Trophoblast cell (in vitro differentiated cells and primary cell): ENCODE measurements around the gene MSL3B.

Experiments
- DNase-seq, 2 donors: peaks; one replicate each; pipeline ENCODE4 v3.0.0-alpha.2; 2016
- H2AFZ ChIP-seq: 2 replicates; pipeline ENCODE4 v1.6.1; 2013; ENCODE audit warnings: low read length, moderate library complexity, mild to moderate bottlenecking; ENCODE audit not compliant: insufficient read depth, poor library complexity
- H2AK5ac ChIP-seq: 2 replicates; pipeline ENCODE4 v1.6.1; 2013; ENCODE audit warnings: mild to moderate bottlenecking, low read length
- H2BK120ac ChIP-seq: 2 replicates; pipeline ENCODE4 v1.6.1; 2013; ENCODE audit warnings: low read length, mild to moderate bottlenecking, moderate library complexity; ENCODE audit not compliant: insufficient read depth, poor library complexity
- H2BK12ac ChIP-seq: 2 replicates; pipeline ENCODE4 v1.6.1; 2013; ENCODE audit warnings: mild to moderate bottlenecking, low read length, moderate library complexity
- H2BK5ac ChIP-seq: 2 replicates; pipeline ENCODE4 v1.6.1; 2013; ENCODE audit warnings: low read length, low read depth, moderate library complexity, mild to moderate bottlenecking; ENCODE audit not compliant: poor library complexity
- H3K14ac ChIP-seq: 2 replicates; pipeline ENCODE4 v1.6.1; 2013; ENCODE audit warnings: mild to moderate bottlenecking, low read length
- H3K18ac ChIP-seq: 2 replicates; pipeline ENCODE4 v1.6.1; 2013; ENCODE audit warnings: mild to moderate bottlenecking, low read length
- H3K23ac ChIP-seq: 2 replicates; pipeline ENCODE4 v1.6.1; 2013; ENCODE audit warnings: low read length
- H3K27ac ChIP-seq: 2 replicates; pipeline ENCODE4 v1.5.1; 2013; ENCODE audit warnings: low read depth, mild to moderate bottlenecking, inconsistent platforms, low read length, moderate library complexity
- H3K27me3 ChIP-seq: 2 replicates; pipeline ENCODE4 v1.6.1; 2013; ENCODE audit warnings: inconsistent platforms, mild to moderate bottlenecking, low read length, moderate library complexity; ENCODE audit not compliant: insufficient read depth
- H3K36me3 ChIP-seq, 2 experiments: 1 replicate in 1 of 2; 2 replicates in 1 of 2; pipeline ENCODE4 v1.6.1; 2013; ENCODE audit warnings: low read length in 2 of 2, mild to moderate bottlenecking in 2 of 2, moderate library complexity in 1 of 2; ENCODE audit not compliant: insufficient read depth in 2 of 2, control insufficient read depth in 1 of 2
- H3K4ac ChIP-seq: 2 replicates; pipeline ENCODE4 v1.6.1; 2013; ENCODE audit warnings: low read depth, mild to moderate bottlenecking, low read length, moderate library complexity
- H3K4me1 ChIP-seq, 2 experiments: 1 replicate in 1 of 2; 2 replicates in 1 of 2; pipeline ENCODE4 v1.6.1; 2013; ENCODE audit warnings: low read length in 2 of 2, mild to moderate bottlenecking in 2 of 2, moderate library complexity in 1 of 2; ENCODE audit not compliant: insufficient read depth in 2 of 2, control insufficient read depth in 1 of 2
- H3K4me2 ChIP-seq: 2 replicates; pipeline ENCODE4 v1.6.1; 2013; ENCODE audit warnings: inconsistent platforms, mild to moderate bottlenecking, low read length, moderate library complexity
- H3K4me3 ChIP-seq: 2 replicates; pipeline ENCODE4 v1.5.1; 2013; ENCODE audit warnings: mild to moderate bottlenecking, low read depth, low read length, inconsistent platforms
- H3K79me1 ChIP-seq: one replicate; pipeline ENCODE4 v1.6.1; 2013; ENCODE audit warnings: low read length
- H3K79me2 ChIP-seq: 2 replicates; pipeline ENCODE4 v1.6.1; 2013; ENCODE audit warnings: low read length, mild to moderate bottlenecking; ENCODE audit not compliant: control insufficient read depth, insufficient read depth, poor library complexity
- H3K9ac ChIP-seq: 2 replicates; pipeline ENCODE4 v1.6.1; 2013; ENCODE audit warnings: mild to moderate bottlenecking, low read length
- H3K9me3 ChIP-seq: 2 replicates; pipeline ENCODE4 v1.6.1; 2013; ENCODE audit warnings: low read depth, mild to moderate bottlenecking, control low read depth, inconsistent platforms, low read length; ENCODE audit not compliant: insufficient read depth
- H4K12ac ChIP-seq: 2 replicates; pipeline ENCODE4 v1.6.1; 2013; ENCODE audit warnings: low read depth, mild to moderate bottlenecking, low read length, moderate library complexity
- H4K8ac ChIP-seq: 2 replicates; pipeline ENCODE4 v1.6.1; 2013; ENCODE audit warnings: low read depth, mild to moderate bottlenecking, low read length, moderate library complexity
- H4K91ac ChIP-seq: one replicate; pipeline ENCODE4 v1.6.1; 2013; ENCODE audit warnings: low read depth, mild to moderate bottlenecking, low read length, moderate library complexity
- WGBS: extraction: QIAGEN DNeasy Blood & Tissue Kit; methylation state at CpG from one replicate; pipeline ENCODE4 v1.1.7; 2013; ENCODE audit warnings: missing lambda C conversion rate; ENCODE audit not compliant: insufficient read length, insufficient coverage; ENCODE audit errors: extremely low coverage; 5-methylcytosine and 5-hydroxymethylcytosine counted together

The MSL3B gene

DNA sequence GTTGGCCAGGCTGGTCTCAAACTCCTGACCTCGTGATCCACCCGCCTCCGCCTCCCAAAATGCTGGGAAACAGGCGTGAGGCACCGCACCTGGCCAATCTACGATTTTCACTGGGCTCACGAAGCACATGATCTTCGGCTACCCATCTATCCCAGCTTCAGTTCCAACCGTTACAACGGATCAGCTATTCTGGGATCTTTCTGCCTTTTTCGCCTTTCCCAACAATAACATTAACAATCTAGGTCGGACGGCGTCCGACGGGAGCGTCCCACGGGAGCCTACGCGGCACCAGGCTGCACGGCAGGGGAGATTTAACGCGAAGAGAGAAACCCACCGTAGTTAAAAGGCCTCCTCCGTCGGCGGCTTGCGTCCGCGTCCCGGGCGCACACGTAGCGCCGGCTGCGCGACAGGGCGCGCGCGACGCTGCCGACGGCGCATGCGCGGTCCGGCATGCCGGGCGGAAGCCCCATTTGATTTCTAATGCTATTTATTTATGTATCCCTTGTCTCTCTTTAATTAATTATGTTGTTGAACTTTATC, at the start of gene MSL3B:
Gene MSL3B (minus strand): TSS at position 394 of the 540 bp plus-strand sequence.
- Histone ChIP-seq H4K12ac (no peak within 1 kb of the TSS), H2BK120ac (peak within 1 kb of the TSS; percentile 47), H3K36me3 (peaks cover 3 to 5% of the 10 kb centered on the region in 2 experiments), H2AK5ac (no peak within 1 kb of the TSS), H3K9me3 (no peaks in the 10 kb centered on the region), H4K8ac (peak within 1 kb of the TSS; percentile 89), H2AFZ (peak within 1 kb of the TSS; percentile 87), H3K9ac (peak within 1 kb of the TSS; percentile 39), H4K91ac (peak within 1 kb of the TSS; percentile 7), H3K27me3 (no peaks in the 10 kb centered on the region), H3K4me2 (peak within 1 kb of the TSS; percentile 57), H3K18ac (peak within 1 kb of the TSS; percentile 57), H3K79me2 (peaks cover 3% of the 10 kb centered on the region), H3K4me1 (no peaks in the 10 kb centered on the region), H3K4me3 (peak within 1 kb of the TSS; percentile 72), H3K4ac (peak within 1 kb of the TSS; percentile 3), H3K14ac (peak within 1 kb of the TSS; percentile 80), H3K23ac (no peak within 1 kb of the TSS), H3K79me1 (peaks cover 4% of the 10 kb centered on the region), H2BK12ac (no peak within 1 kb of the TSS), H2BK5ac (no peak within 1 kb of the TSS), H3K27ac (no peak within 1 kb of the TSS)
- peak; percentile 46 to 77 for DNase-seq
- no CpG with 5 or more reads among the region's 50 CpGs for WGBS

DNA sequence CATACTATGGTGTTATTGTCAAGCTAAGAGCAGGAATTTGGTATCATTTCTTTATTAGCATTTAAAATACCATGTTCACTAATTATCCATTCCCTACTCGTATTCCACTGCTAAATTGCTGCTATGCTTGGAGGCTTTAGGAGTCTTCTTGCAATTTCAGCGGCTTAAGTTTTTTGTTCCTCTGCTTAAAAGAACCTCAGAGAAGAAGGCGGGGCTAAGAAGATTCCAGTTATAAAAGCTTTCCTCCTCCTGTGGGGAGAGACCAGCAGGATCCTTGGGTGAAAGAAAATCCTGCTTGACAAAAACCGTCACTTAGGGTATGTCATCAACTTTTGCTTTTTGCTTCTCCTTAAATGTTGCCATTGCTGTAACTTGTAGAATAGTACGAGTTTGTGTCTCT, 48.9 kb upstream of the MSL3B start, which contains the start of gene TRPM8:
Gene TRPM8 (plus strand): TSS at position 258 of the 400 bp plus-strand sequence. CDS start 9,165 bp downstream, outside the sequence.
- Histone ChIP-seq H3K4me1 (no peaks in the 10 kb centered on the region), H3K4ac (no peak within 1 kb of the TSS)

DNA sequence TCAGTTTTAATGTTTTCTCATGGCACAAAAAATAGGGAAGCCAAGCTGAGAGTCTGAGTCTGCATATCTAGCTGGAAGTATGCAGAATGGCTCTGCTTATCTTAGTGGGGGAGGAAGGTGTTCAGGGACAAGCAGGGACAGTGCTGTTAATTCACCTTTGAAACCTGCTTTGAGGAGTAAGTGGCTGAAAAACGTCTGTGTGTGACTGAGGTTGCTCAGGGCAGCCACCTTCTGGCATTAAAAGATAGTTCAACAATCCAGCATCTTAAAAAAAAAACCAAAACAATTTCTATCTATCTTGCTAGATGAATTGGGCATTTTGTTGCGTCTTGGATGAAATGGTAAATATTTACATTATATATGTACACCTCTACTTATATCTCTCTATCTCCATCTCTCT, 46.9 kb upstream of the MSL3B start:
- Histone ChIP-seq H2AFZ (no peak overlapping the region), H3K27me3 (no peaks in the 10 kb centered on the region), H2BK120ac (no peak overlapping the region), H3K23ac (no peak overlapping the region), H3K27ac (no peak overlapping the region), H3K9ac (no peak overlapping the region), H3K18ac (no peak overlapping the region), H3K79me1 (no peaks in the 10 kb centered on the region), H2BK12ac (no peak overlapping the region), H3K79me2 (no peaks in the 10 kb centered on the region), H4K8ac (no peak overlapping the region), H3K14ac (no peak overlapping the region), H2BK5ac (no peak overlapping the region), H3K4me2 (no peak overlapping the region), H4K12ac (no peak overlapping the region), H2AK5ac (no peak overlapping the region), H3K36me3 (no peaks in the 10 kb centered on the region), H3K4ac (no peak overlapping the region), H4K91ac (no peak overlapping the region), H3K9me3 (peaks cover 2% of the 10 kb centered on the region), H3K4me3 (no peak overlapping the region), H3K4me1 (no peaks in the 10 kb centered on the region)
- no CpG with 5 or more reads among the region's 2 CpGs for WGBS
- DNase-seq = no peak

More for the DNA sequence above, 48.9 kb upstream of the MSL3B start, which contains the start of gene TRPM8:
- Histone ChIP-seq H3K18ac (no peak within 1 kb of the TSS), H3K36me3 (no peaks in the 10 kb centered on the region), H2AK5ac (no peak within 1 kb of the TSS), H3K79me2 (no peaks in the 10 kb centered on the region), H4K91ac (no peak within 1 kb of the TSS), H3K4me3 (no peak within 1 kb of the TSS), H3K79me1 (no peaks in the 10 kb centered on the region), H2BK5ac (no peak within 1 kb of the TSS), H2BK12ac (no peak within 1 kb of the TSS), H3K23ac (no peak within 1 kb of the TSS), H2BK120ac (no peak within 1 kb of the TSS), H3K27ac (no peak within 1 kb of the TSS), H2AFZ (no peak within 1 kb of the TSS), H3K9me3 (no peaks in the 10 kb centered on the region), H3K27me3 (no peaks in the 10 kb centered on the region), H3K14ac (no peak within 1 kb of the TSS), H4K12ac (no peak within 1 kb of the TSS), H3K4me2 (no peak within 1 kb of the TSS), H4K8ac (no peak within 1 kb of the TSS), H3K9ac (no peak within 1 kb of the TSS)
- no CpG with 5 or more reads among the region's 5 CpGs for WGBS
- no peak for DNase-seq

DNA sequence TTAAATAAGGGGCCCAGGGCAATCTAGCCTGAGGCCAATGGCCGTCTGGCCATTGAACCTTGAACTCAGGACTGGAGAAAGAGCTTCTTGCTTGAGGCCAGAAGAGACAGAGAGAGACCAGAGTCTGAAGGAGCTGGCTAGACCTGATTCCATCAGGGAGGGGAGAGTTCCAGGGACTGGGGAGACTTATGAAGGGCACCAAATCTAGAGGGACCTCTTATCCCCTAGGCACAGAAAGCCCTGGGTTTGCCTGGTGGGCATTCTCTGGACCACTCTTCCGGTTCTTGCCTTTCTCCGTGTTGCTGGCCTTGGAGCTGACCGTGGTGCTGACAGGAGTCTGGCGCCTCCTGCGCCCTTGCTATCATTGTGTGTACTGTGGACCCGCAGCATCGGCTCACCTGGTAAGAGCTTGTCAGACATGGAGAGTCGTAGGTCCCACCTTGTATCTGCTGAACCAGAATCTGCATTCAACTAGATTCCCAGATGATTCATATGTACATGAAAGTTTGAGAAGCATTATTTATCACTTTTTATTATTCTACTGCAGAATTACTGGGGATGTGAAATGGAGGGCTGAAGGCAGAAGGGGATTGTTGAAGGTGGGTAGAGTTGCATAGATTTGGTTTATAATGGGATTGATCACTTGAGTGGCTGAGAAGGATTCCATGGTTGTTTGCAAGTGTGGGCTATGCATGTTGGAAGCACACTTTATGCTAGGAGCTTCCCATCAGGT, 44.7 kb upstream of the MSL3B start:
- Histone ChIP-seq H3K4ac (no peak overlapping the region), H2AFZ (no peak overlapping the region), H2AK5ac (no peak overlapping the region), H4K12ac (no peak overlapping the region), H3K27ac (no peak overlapping the region), H3K4me1 (no peaks in the 10 kb centered on the region), H2BK12ac (no peak overlapping the region), H3K79me2 (no peaks in the 10 kb centered on the region), H3K18ac (no peak overlapping the region), H3K23ac (no peak overlapping the region), H2BK5ac (no peak overlapping the region), H3K9me3 (peaks cover 2% of the 10 kb centered on the region), H4K91ac (no peak overlapping the region), H3K79me1 (no peaks in the 10 kb centered on the region), H3K27me3 (no peaks in the 10 kb centered on the region), H3K36me3 (no peaks in the 10 kb centered on the region), H3K14ac (no peak overlapping the region), H3K4me2 (no peak overlapping the region), H3K9ac (no peak overlapping the region), H4K8ac (no peak overlapping the region), H3K4me3 (no peak overlapping the region), H2BK120ac (no peak overlapping the region)
- peak; percentile 35 to 63 for DNase-seq
- no CpG with 5 or more reads among the region's 9 CpGs for WGBS
